B cell (primary cell): ENCODE data around the gene WDR1.

Experiments used
- EZH2 ChIP-seq: IDR thresholded peaks from 2 replicates; pipeline ENCODE4 v1.6.1; 2012; ENCODE audit warnings: borderline replicate concordance, low read depth, mild to moderate bottlenecking, moderate library complexity, low read length; ENCODE audit not compliant: insufficient read depth, poor library complexity, severe bottlenecking
- TF ChIP-seq, protein P1 (sequence below): fragments of 200-600 bp; IDR thresholded peaks from one replicate; pipeline ENCODE4 v1.8.0; 2022; ENCODE audit warnings: antibody characterized with exemption, mild to moderate bottlenecking

DNA sequence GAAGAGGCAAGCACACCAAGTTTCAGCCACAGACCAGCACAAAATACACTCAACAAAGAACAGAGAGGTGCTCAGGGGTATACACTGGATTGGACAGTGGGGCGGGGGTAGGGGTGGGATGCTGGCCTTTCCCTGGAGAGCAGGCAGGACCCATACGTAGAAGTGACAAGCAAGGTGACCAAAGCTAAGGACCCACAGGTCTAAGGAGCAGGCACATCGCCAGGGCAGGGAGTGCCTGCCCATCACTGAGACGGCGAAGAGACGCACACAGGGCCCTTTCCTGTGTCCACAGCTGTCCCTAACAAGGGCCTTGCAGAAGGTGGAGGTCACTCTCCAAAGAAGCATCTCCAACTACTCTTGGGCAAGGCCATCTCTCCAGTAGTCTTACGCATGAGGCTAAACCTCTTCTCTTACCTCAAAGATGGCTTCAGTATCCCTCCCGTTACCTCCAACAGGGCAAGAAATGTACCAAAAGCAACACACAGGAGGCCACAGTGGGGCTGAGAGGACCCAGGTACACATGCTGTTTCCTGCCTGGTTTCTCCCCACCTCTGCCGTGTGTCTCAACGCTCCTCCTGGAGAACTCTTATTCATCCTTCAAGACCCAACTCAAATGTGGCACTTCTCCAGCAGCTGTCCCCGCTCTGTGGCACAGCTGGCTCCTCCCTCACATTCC is 6.5 kb downstream of the WDR1 start:
- TF ChIP-seq, protein P1, sequence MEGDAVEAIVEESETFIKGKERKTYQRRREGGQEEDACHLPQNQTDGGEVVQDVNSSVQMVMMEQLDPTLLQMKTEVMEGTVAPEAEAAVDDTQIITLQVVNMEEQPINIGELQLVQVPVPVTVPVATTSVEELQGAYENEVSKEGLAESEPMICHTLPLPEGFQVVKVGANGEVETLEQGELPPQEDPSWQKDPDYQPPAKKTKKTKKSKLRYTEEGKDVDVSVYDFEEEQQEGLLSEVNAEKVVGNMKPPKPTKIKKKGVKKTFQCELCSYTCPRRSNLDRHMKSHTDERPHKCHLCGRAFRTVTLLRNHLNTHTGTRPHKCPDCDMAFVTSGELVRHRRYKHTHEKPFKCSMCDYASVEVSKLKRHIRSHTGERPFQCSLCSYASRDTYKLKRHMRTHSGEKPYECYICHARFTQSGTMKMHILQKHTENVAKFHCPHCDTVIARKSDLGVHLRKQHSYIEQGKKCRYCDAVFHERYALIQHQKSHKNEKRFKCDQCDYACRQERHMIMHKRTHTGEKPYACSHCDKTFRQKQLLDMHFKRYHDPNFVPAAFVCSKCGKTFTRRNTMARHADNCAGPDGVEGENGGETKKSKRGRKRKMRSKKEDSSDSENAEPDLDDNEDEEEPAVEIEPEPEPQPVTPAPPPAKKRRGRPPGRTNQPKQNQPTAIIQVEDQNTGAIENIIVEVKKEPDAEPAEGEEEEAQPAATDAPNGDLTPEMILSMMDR = no peak
- TF ChIP-seq EZH2 = no peak
